HUDEP-2 (cell line): Measurements from ENCODE around the gene CHRD.
A peak's percentile ranks its signal among the peaks of the same experiment; 100 is the strongest.
"Not testable (repeated sequence)": the region's sequence is repeated elsewhere in the genome, so short reads cannot be mapped to it uniquely, and the experiment has no call there.

ENCODE experiments used
- DNase-seq, 76 experiments: peaks; one replicate each; lab custom pipeline; 2025; ENCODE audit not compliant: unreplicated experiment in 76 of 76; lab: John Stamatoyannopoulos, UW

CHRD gene

GRCh38 chr3:184409946-184410500, 30.2 kb downstream of the CHRD start:
- no peak for DNase-seq

- no peak for DNase-seq
Measured at GRCh38 chr3:184414418-184415202, 34.8 kb downstream of the CHRD start.

- no peak for DNase-seq
Measured at GRCh38 chr3:184415203-184415490, 35.3 kb downstream of the CHRD start.

GRCh38 chr3:184417619-184418327, 37.9 kb downstream of the CHRD start:
- peak in 61 of 76 experiments; percentile 1 to 73 (median 33) for DNase-seq

GRCh38 chr3:184419171-184419570, 39.3 kb downstream of the CHRD start:
- no peak for DNase-seq

GRCh38 chr3:184423561-184423960, 43.7 kb downstream of the CHRD start:
- no peak for DNase-seq

- no peak for DNase-seq
Measured at GRCh38 chr3:184426691-184427141, 46.9 kb downstream of the CHRD start.

- no peak for DNase-seq
Measured at GRCh38 chr3:184428561-184429175, 48.8 kb downstream of the CHRD start.

GRCh38 chr3:184429786-184430185, 49.9 kb downstream of the CHRD start:
- no peak for DNase-seq

GRCh38 chr3:184430940-184431339, 51.1 kb downstream of the CHRD start:
- no peak for DNase-seq

- not testable (repeated sequence) for DNase-seq
Measured at GRCh38 chr3:184433178-184433577, 53.3 kb downstream of the CHRD start.

GRCh38 chr3:184439096-184439495, 59.2 kb downstream of the CHRD start:
- DNase-seq = no peak
